ENCODE results near the gene ETV7.
"Not testable (repeated sequence)": the region's sequence is repeated elsewhere in the genome, so short reads cannot be mapped to it uniquely, and the experiment has no call there.

The ETV7 gene

DNA sequence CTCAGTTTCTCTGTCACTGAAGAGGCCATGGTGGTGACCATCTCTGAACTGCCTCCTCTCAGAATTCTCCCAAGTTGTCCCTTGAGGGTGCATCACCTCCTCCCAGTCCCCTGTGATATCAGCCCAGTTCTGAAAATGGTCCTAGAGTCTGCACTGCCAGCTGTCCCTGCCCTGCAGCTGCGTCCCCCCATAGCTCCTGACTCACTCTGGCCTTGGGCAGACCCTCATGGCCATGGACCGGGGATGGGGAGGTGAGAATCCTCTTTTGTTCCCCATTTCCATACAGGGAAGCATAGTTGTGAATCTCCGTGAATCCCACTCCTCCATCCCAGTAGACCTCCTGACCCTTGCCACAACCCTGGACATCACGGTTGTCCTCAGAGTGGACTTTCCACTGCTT is 4.5 kb downstream of the ETV7 start:
- no peak for DNase-seq

DNA sequence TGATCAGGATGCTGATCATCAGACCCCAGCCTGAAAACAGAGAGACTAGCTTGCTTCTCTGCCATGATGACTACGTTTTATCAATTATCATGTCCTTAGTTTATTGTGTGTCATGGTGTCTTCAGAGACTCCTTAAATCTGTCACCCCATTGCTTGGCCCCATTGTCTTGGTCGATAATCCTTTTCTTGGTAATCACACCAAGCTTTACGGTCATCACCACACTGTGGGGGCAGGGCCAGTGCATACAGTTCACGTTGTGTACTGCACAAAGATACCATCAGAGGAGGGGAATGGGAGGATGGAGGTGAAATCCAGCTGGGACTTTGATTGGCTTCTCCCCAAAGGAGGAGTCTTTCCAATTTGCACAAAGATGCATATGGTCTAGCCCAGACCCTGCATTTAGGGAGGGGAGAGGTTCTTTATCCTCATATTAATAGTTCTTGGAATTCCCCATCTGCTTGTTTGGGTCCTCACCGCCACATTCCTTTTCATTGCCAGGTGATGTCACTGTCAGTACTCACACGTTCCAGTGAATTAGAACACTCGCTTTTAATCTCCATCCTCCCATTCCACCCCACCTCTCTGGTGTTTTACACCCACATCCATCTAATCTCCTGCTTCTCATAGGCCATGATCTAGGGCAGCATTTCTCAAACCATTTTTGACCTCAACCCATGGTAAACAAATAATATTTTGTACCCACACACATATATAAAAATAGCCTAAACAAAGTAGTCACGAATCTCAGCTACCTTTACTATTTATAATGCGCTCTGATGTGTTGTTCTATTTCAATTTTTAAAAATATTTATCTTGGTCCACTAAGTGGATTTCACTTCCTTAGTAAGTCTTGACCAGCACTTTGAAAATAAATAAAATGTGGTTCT is 5.7 kb downstream of the ETV7 start:
- no peak for DNase-seq

DNA sequence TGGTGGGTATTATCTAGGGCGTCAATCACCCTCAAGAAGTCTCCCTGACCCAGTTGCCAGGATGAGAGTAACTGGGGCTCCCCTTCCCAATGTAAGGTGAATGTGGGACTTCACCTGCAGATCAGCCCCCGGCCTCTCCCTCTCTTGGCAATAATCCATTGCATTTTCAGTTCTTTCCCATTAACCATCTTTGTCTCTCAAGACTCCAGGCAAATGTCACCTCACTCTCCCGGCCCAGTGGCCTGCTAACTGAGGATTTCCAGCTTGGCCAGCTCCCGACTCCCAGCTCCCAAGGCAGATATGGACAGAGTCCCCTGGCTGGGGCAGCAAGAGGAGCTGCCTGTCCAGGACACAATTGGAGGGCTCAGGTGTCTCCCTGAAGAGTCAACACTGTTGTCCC is 7.3 kb downstream of the ETV7 start:
- no peak for DNase-seq

DNA sequence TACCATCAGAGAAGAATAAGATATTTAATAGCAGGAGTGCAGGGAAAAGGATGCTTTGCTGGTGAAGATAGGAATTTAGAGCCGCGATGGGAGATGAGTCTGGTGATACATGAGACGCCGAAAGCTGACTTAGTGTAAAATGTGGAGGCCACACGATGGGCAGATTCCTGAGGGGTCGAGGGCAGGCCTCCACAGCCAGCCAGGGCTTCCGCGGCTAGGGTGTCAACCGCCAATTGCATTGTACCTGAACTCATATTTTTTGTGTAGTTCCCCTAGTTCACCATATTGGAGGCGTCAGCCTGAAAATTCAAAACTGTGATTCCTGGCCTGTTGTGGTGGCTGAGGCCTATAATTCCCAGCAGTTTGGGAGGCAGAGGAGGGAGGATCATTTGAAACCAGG is 8.5 kb downstream of the ETV7 start:
- DNase-seq: no peak

DNA sequence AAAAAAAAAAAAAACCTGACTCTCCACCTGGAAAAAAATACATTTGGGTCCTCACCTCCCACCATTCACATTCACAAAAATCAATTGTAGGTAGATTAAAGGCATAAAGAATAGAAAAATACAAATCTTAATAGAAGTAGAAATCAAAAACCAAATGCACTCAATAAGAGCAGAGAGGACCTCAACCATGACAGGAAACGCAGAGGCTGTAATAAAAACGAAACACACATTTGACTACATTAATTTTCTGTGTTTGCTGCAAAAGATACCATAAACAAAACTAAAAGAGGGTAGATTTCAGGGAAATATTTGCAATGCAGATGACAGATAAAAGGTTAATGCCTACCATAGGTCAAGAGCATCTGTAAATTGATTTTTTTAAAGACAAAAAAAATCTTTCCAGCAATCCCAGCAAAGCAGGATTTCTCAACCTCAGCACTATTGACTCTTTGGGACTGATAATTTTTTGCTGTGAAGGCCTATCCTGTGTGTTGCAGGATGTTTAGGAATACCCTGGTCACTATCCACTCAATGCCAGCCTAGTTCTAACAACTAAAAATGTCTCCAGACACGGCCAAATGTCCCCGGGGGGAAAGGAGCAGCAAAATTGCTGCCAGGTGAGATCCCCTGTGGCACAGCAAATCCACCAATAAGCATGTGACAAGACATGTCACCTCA is 9.1 kb downstream of the ETV7 start:
- no peak for DNase-seq

DNA sequence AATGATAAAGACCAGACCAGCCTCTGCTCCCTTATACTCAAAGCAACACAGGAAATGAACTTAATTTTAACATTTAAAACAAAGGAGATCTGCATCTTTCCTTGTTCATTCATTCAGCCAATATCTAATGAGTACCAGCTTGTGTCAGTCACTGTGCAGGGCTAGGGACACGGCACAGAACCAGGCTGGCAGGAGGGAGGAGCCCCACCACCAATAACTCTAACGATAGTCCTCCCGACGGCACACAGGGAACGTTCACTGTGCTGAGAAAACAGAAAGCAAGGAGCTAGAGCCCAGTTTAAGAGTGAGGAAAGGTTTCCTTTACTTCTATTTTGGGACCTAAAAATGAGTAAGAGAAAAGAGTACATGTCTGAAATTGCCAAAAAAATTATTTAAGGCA is 9.9 kb downstream of the ETV7 start:
- no peak for DNase-seq

DNA sequence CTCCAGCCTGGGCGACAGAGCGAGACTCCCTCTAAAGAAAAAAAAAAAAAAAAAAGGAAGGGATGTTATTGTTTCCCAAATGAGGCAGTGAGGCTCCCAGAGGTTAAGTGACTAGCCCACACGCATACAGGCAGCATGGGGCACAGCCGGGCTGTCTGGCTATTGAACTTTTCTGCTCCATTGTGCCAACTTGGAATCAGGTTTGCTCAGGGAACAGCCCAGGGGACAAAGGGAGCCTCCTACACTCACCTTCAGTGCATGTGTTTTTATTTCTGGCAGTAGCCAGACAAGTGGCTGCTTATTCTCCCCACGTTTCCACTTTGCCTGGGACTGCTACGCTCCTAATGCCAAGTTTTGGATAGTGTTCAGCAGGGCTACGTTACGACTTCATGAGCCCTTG is 10.7 kb downstream of the ETV7 start:
- DNase-seq: no peak

DNA sequence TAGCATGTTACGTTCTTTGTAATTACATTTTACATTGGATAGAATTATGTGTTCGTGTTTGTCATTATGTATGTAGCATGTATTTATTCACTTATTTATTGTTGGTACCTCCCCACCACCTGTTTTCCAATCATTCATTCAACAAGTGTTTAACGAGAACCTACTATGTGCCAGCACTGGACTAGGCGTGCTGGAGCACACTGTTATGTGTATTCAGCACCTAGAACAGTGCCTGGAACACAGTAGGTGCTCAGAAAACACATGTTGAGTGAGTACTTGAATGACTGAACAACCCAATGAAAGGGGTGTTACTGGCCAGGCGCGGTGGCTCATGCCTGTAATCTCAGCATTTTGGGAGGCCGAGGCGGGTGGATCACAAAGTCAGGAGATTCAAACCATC is 11.3 kb downstream of the ETV7 start:
- no peak for DNase-seq

DNA sequence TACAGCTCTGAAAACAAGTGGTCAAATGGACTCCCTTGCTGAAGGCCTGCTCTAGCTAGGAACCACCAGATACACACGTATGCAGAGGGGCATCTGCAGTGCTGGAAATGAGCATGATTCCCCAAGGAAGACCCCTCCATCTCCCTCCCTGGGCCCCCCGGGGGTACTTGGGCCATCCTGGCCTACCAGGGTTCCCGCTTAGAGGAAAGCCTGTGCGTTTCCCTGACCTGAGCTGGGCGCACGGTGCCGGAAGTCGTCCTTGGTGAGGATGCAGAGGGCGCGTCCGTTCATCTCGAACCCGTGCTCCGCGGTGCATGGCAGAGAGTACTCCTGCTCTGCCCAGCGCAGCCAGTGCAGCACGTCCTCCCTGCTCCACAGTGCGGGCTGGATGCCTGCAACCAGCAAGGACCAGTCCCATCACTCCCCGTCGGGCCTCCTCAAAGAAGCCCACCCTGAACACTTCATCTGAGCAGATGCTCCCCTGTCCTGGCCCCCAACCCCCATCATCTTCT is 11.8 kb downstream of the ETV7 start:
- DNase-seq: no peak

DNA sequence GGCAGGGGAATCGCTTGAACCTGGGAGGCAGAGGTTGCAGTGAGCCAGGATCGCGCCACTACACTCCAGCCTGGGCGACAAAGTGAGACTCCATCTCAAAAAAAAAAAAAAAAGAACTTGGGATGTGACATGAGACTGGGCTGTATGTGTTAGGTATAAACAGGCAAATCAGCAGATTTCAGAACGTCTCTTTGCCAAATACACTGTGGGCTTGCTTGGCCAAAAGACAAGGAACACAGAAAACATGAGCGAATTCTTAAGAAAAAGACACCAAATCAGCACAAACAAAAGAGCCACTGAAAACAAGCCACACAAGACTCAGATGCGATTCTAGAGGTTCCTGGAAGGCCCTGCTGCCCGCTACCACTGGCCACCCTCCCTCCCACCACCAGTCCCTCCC is 12.5 kb downstream of the ETV7 start:
- DNase-seq: no peak

DNA sequence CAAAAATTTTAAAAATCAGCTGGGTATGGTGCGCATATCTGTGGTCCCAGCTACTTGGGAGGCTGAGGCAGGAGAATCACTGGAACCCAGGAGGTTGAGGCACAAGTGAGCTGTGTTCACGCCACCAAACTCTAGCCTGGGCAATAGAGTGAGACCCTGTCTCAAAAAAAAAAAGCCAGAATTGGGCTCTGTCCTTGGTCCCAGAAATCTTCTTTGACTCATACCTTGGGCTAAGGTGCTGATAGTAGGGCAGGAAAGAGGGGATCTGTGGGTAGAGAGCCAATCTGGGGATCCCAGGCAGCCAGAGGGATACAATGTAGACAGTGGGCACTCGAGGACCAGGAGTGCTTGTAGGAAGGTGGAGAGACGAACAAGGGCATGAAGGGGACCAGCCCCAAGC is 13.3 kb downstream of the ETV7 start:
- DNase-seq: no peak

DNA sequence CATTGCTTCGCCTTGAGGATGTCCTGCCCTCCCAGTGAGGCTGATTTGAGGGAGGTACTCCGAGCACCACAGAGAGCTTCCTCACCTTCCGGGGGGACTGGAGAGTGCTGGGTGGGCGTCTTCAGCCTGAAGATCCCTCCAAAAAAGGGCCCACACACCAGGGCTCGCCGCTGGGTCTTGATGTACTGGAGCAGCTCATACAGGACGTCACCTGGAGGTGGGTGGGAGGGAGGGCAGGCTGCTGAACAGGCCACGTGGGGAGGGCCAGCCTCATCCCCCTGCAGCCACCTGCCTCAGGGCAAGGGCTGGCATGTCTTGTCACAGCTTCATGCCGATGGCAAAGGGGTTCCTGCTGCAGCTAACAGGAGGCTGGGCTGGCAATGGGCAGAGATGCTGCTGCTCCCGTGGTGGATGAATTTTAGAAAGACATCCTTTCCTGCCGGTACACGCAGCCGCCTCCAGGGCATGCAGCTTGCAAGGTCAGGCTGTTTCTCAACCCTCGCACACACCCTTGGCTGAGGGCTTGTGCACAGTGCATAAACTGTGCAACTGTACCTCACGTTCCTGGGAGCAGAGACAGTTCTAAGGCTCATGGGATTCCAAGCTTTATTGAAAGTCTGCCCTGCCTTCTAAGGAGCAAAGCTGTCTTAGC is 14.0 kb downstream of the ETV7 start:
- DNase-seq: no peak

DNA sequence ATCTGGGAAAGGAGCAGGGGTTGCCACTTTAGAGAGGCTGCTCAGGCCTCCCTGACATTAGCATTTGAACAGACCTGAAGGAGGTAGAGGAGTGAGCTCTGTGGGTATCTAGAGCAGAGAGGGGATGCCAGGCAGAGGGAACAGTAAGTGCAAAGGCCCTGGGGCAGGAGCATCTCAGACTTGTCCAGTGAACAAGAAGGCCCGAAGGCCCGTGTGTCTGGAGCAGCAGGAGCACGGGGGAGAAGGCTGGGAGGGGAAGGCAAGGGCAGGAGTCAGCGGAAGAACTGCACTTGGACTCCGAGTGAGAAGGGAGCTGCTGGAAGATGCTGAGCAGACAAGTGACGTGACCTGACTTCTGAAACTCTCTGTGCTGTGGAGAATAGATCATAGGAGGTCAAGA is 15.4 kb downstream of the ETV7 start:
- no peak for DNase-seq

DNA sequence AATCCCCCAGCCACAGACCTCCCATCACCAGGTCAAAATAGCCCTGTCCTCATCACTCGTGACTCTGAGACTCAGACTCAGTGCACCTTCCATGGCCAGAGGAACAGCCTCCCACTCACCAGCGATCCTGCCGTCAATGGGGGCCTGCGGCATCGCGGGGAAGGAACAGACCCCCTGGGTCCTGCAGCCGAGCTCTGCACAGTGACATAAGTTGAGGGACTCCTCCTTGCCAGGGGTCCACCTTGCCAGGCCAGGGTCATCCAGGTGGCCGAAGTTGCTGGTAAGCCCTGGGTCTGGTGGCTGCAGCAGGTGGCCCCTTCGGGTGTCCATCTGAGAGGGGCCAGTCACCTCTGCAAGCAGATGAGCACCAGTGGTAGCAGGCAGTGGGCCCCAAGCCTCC is 16.3 kb downstream of the ETV7 start:
- DNase-seq: no peak

DNA sequence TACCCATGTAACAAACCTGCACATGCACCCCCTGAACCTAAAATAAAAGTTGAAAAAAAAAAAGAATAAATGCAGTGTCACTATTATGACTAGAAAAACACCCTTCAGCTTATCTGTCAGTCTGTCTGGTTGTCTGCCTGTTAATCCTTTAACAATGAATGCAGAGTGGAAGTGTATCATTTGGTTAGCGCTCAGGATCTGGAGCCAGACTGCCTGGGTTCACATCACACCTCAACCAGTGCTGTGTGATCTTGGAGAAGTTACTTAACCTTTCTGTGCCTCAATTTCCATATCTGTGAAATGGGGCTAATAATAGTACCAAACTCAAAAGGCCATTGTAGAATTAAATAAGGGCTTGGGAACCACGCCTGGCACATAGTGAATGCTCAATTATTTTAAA is 16.8 kb downstream of the ETV7 start:
- DNase-seq: no peak

DNA sequence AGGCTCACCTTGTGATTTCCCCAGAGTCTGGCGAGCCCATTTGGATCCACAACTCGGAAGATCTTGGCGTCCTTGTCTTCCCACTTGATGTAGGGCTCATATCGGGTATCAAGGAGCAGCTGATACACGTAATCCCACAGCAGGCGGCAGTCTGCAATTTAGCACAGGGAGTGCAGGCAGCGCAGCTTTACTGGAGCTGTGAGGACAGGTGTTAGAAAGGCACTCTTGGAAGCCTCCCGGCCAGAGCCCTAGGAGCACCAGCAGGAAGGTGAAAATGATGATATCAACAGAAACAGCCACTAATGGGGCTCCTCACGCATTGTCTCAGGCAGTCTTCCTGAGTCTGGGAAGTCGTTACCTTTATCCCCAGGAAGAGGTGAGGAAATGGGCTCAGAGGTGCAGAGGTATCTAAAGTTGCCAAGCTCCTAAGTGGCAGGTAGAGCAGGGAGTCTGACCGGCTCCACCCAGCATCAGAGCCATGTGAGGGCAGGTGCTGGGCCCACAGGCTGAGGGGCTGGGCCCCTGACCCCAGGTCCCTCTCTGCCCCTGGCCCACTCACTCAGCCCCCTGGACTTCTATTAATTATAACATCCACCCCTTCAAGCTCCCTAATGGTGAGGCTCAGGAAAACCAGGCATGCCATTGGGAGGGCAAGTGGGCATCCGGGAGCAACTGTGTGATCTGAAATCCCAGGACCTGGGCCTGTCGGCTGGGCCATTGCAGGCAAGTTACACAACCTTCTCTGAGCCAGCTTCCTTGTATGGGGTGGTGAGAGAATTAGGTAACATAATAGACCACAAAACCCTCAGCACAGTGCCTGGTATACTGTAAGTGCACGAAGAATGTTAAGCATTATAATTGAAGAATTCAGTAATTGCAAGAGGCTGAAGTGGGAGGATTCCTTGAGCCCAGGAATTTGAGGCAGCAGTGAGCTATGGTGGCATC is 18.3 kb downstream of the ETV7 start:
- no peak for DNase-seq

DNA sequence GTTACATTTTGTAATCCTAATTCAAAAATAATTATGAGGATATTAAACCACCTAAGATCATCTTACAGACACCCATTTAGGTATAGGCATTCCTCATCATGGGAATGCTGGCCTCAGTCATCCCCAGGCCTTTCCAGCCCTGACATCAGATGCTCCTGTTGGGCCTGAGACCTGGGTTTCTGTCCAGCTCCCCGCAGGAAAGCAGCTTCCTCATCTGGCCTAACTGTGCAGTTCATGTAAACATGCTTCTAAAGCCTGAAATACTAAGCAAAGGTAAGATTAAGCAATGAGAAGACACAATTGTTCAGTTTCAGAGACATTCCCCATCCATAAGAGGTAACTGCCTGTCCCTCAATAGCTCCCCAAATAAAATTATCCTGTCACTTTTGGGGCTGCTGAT is 19.0 kb downstream of the ETV7 start:
- no peak for DNase-seq

DNA sequence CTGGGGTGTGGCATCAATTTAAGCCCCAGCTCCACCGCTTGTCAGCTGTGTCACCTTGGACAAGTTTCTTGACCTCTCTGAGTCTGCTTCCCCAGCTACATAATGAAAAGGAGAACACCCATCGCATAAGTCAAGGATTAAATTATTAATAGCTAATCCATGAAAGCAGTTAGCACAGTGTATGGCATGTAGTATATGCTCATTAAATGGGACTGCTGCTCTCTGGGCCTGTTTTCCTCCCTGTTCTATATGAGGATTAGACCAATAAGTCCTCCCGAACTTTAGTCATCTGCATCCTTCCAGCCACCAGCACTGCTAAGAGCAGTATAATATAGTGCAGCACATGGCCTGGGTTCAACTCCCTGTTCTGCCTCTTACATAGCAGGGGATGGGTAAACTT is 19.7 kb downstream of the ETV7 start:
- DNase-seq: no peak

DNA sequence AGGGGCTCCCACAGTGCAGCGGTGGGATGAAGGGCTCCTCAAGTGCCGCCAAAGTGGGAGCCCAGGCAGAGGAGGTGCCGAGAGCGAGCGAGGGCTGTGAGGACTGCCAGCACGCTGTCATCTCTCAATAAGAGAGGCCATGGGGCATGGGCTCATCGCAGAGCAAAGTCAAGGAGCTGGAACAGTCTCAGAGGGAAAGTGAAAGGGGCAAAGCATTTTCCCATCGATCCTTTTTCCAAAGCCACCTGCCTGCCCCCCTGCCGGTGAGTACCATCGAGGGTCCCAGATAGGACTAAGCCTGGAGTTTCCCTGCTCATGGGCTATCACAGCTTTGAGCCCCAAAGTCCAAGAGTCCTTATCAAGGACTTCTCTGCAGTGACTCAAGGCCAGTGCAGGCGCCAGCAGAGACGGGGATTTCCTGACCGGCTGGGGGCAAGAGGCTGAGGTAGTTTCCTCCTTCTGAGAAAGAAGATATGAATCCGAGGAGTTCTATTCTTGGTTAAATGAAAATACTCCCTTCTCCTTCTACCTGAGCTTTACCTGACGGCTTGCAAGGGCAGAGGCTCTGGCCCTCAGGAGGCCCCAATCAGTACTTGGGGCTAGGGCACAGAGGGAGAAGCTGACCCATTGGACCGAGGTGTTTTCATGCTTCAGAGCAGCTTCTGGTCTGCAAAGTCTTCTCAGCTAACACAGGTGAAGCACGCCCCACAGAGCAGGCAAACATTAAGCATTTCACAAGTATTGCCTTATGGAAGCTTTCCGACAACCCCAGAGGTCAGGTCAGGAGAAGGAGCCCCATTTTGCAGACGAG is 22.6 kb downstream of the ETV7 start:
- no peak for DNase-seq

DNA sequence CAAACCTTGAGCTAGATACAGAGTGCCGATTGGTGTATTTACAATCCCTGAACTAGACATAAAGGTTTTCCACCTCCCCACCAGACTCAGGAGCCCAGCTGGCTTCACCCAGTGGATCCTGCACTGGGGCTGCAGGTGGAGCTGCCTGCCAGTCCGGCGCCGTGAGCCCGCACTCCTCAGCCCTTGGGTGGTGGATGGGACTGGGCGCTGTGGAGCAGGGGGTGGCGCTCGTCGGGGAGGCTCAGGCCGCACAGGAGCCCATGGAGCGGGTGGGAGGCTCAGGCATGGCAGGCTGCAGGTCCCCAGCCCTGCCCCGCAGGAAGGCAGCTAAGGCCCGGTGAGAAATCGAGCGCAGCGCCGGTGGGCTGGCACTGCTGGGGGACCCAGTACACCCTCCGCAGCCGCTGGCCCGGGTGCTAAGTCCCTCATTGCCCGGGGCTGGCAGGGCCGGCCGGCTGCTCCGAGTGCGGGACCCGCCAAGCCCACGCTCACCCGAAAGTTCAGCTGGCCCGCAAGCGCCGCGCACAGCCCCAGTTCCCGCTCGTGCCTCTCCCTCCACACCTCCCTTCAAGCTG is 23.3 kb downstream of the ETV7 start:
- not testable (repeated sequence) for DNase-seq

DNA sequence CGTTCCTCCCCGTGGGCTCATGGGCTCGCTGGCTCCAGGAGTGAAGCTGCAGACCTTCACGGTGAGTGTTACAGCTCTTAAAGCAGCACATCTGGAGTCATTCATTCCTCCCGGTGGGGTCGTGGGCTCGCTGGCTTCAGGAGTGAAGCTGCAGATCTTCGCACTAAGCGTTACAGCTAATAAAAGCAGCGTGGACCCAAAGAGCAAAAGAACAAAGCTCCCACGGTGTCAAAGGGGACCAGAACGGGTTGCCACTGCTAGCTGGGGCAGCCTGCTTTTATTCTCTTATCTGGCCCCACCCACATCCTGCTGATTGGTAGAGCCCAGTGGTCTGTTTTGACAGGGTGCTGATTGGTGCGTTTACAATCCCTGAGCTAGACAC is 24.1 kb downstream of the ETV7 start:
- not testable (repeated sequence) for DNase-seq
